ENCODE measurements around the gene ANGPTL1. TPM values are rescaled to one million over a fixed set of nuclear protein-coding genes. Genes with fewer than 3 reads are reported as not detected.

The ANGPTL1 gene
- total and polyA plus RNA-seq, 2 of the 8 experiments (the other 6 are each of a cell fraction or from before 2014, with no cell fraction given) = not detected

DNA sequence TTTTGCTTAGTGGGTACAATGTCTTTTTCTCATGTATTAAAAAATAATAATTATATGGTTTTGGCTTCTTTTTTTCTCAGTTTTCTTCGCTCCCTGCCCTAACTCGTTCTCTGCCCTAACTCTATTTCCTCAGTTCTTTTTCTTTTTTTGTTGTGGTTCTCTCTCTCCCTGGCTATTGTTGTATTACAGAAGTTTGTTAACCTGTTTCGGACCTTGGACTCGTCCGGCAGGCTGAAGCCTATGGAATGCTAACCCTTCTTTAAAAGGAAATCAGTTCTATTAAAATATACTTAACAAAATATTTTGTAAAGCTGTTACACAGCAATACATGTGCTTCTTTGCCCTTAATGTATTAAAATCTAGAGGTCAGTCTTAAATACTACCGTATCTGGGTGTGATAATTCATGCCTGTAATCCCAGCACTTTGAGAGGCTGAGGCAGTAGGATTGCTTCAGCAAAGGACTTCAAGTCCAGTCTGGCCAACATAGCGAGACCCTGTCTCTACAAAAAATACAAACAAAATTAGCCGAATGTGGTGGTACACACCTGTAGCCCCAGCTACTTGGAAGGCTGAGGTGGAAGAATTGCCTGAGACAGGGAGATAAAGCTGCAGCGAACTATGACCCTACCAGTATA lies 64.1 kb downstream of the ANGPTL1 start (continued):
- no peak for TF ChIP-seq SAP30 (IDR thresholded peaks at IDR 0.05; ENCODE audit: insufficient read depth, insufficient replicate concordance, low read length)
- TF ChIP-seq YY1 (IDR thresholded peaks at IDR 0.05; ENCODE audit: low read depth, low read length) = no peak
- TF ChIP-seq KDM4A (IDR thresholded peaks at IDR 0.05; ENCODE audit: low read depth, low read length, severe bottlenecking) = no peak
- no peak for TF ChIP-seq CHD1 (IDR thresholded peaks at IDR 0.05; ENCODE audit: low read depth, low read length)
- no peak for TF ChIP-seq TCF12 (IDR thresholded peaks at IDR 0.05; ENCODE audit: low read depth, low read length)
- no peak for TF ChIP-seq JUND (IDR thresholded peaks at IDR 0.05; ENCODE audit: low read length)
- TF ChIP-seq, protein P1, sequence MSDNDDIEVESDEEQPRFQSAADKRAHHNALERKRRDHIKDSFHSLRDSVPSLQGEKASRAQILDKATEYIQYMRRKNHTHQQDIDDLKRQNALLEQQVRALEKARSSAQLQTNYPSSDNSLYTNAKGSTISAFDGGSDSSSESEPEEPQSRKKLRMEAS (IDR thresholded peaks at IDR 0.05) = no peak
- TF ChIP-seq TAF7 (optimal IDR thresholded peaks at IDR 0.05; ENCODE audit: borderline replicate concordance, low read depth, low read length) = no peak

Measured in H1 (cell line).